HepG2 (cell line): Measurements from ENCODE around the gene MIEF2. TPM values are rescaled to one million over a fixed set of nuclear protein-coding genes. Genes with fewer than 3 reads are reported as not detected.

Experiments used
- CCDC6 ChIP-seq: sonication (generic); formaldehyde crosslinking; IDR thresholded peaks from 2 replicates; pipeline ENCODE4 v1.8.1; 2022; ENCODE audit warnings: mild to moderate bottlenecking, missing genetic modification reagents, moderate library complexity
- CHD2 ChIP-seq: IDR thresholded peaks from 2 replicates; pipeline ENCODE4 v1.6.1; 2011; ENCODE audit warnings: low read depth, low read length, improper control_type of control experiment
- GZF1 ChIP-seq: sonication (generic); formaldehyde crosslinking; IDR thresholded peaks from 2 replicates; pipeline ENCODE4 v1.5.1; 2020; ENCODE audit warnings: mild to moderate bottlenecking, missing genetic modification reagents
- KLF12 ChIP-seq: sonication (generic); formaldehyde crosslinking; IDR thresholded peaks from 2 replicates; pipeline ENCODE4 v1.4.0; 2020; ENCODE audit warnings: missing genetic modification reagents, borderline replicate concordance
- MIER2 ChIP-seq: IDR thresholded peaks from 2 replicates; pipeline ENCODE4 v1.6.1; 2016; ENCODE audit warnings: missing biosample characterization, missing genetic modification reagents
- SNRNP70 ChIP-seq: fragments of 200-400 bp; formaldehyde crosslinking; IDR thresholded peaks from 2 replicates; pipeline ENCODE4 v1.6.1; 2017; ENCODE audit warnings: mild to moderate bottlenecking, low read depth, low read length, moderate library complexity
- SP4 ChIP-seq: sonication (generic); formaldehyde crosslinking; IDR thresholded peaks from 2 replicates; pipeline ENCODE4 v1.8.1; 2023; ENCODE audit warnings: mild to moderate bottlenecking, missing genetic modification reagents
- USF2 ChIP-seq, 2 experiments: sonication (generic) in 1 of 2; formaldehyde crosslinking in 1 of 2; IDR thresholded peaks; 2 replicates each; pipeline versions ENCODE4 v1.5.1 to v1.6.1; 2011 to 2020; ENCODE audit warnings: borderline replicate concordance in 1 of 2, low read depth in 1 of 2, low read length in 1 of 2, mild to moderate bottlenecking in 1 of 2, missing genetic modification reagents in 1 of 2, moderate library complexity in 1 of 2
- ZBTB44 ChIP-seq: sonication (generic); formaldehyde crosslinking; IDR thresholded peaks from 2 replicates; pipeline ENCODE4 v1.4.0; 2020; ENCODE audit warnings: missing genetic modification reagents
- ZNF275 ChIP-seq: sonication (generic); formaldehyde crosslinking; IDR thresholded peaks from 2 replicates; pipeline ENCODE4 v1.8.0; 2022; ENCODE audit warnings: missing genetic modification reagents, mild to moderate bottlenecking, inconsistent platforms, borderline replicate concordance
- ZNF318 ChIP-seq: sonication (generic); formaldehyde crosslinking; IDR thresholded peaks from 2 replicates; pipeline ENCODE4 v1.4.0; 2020; ENCODE audit warnings: mild to moderate bottlenecking, missing genetic modification reagents
- ZNF557 ChIP-seq: sonication (generic); formaldehyde crosslinking; IDR thresholded peaks from 2 replicates; pipeline ENCODE4 v1.4.0; 2020; ENCODE audit warnings: missing genetic modification reagents
- ZNF607 ChIP-seq: sonication (generic); formaldehyde crosslinking; IDR thresholded peaks from 2 replicates; pipeline ENCODE4 v1.5.1; 2020; ENCODE audit warnings: missing genetic modification reagents, mild to moderate bottlenecking, borderline replicate concordance
- ZNF724P ChIP-seq: sonication (generic); formaldehyde crosslinking; IDR thresholded peaks from 2 replicates; pipeline ENCODE4 v1.8.0; 2022; ENCODE audit warnings: missing genetic modification reagents, borderline replicate concordance
- ZNF792 ChIP-seq: IDR thresholded peaks from 2 replicates; pipeline ENCODE4 v1.6.1; 2016
- polyA plus RNA-seq, 8 experiments: library from polyadenylated mRNA; depleted of rRNA in 3 of 8; stranded (reverse) in 7 of 8; unstranded in 1 of 8; fragments of >200 nt; fragmentation: Illumina TruSeq in 4 of 8; extraction: Trizol in 4 of 8; gene quantifications; 2 replicates each; pipeline versions ENCODE4 v1.2.1 to v1.2.3, GENCODE V29; 2011 to 2016; ENCODE audit warnings: low read depth in 4 of 8, missing spikeins in 1 of 8, mixed read lengths in 1 of 8; ENCODE audit not compliant: insufficient read depth in 1 of 8
- total RNA-seq, 5 experiments: library from RNA; depleted of rRNA; stranded (reverse); fragments of >200 nt; fragmentation: Illumina TruSeq; extraction: Trizol; gene quantifications; 2 replicates each; pipeline ENCODE4 v1.2.3, GENCODE V29; 2016; ENCODE audit warnings: low read depth in 1 of 5

The MIEF2 gene
- total and polyA plus RNA-seq, 2 of the 13 experiments (the other 11 are each of a cell fraction or from before 2014, with no cell fraction given): 6.0 to 8.0 TPM

GRCh38 chr17:18258356-18259038 is 2.0 kb upstream of the MIEF2 start, which contains the start of gene FLII (continued):
- TF ChIP-seq CCDC6 (CRISPR knock-in tag) (0 out of 2 replicates have a peak, but pooled peaks have one; percentile 11), CHD2 (no peak), MIER2 (CRISPR knock-in tag) (no peak), ZBTB44 (no peak), SNRNP70 (no peak), SP4 (peak; percentile 75; the same call in 1 of the 2 replicates), GZF1 (CRISPR knock-in tag) (no peak), ZNF607 (CRISPR knock-in tag) (peak; percentile 56; the same call in 1 of the 2 replicates), ZNF792 (CRISPR knock-in tag) (no peak), KLF12 (CRISPR knock-in tag) (peak; percentile 82; the same call in 1 of the 2 replicates), ZNF724P (no peak), USF2 (IDR thresholded peaks at IDR 0.05; ENCODE audit: low read depth, low read length) (no peak), USF2 (CRISPR knock-in tag; IDR thresholded peaks at IDR 0.05; ENCODE audit: borderline replicate concordance) (no peak), ZNF318 (no peak), ZNF275 (CRISPR knock-in tag) (peak; percentile 29; the same call in 1 of the 2 replicates), ZNF557 (CRISPR knock-in tag) (0 out of 2 replicates have a peak, but pooled peaks have one; percentile 35)
